SK-N-SH (cell line): ENCODE measurements around the gene SLC5A2. TPM values are rescaled to one million over a fixed set of nuclear protein-coding genes. Genes with fewer than 3 reads are reported as not detected.

ENCODE experiments used
- CTCF ChIA-PET: fragments of 300-600, 350-600 bp; formaldehyde crosslinking; extraction: SDS; loops from one replicate; lab custom pipeline; 2021; lab: Yijun Ruan, JAX
- POLR2A ChIA-PET: fragments of 350-600 bp; sonication (Branson Sonifier 250); formaldehyde crosslinking; extraction: SDS; loops from one replicate; lab custom pipeline; 2020; ENCODE audit warnings: antibody characterized with exemption, inconsistent platforms; lab: Yijun Ruan, JAX
- DNase-seq: peaks from one replicate; pipeline ENCODE4 v3.0.0; 2012
- H2AFZ ChIP-seq: fragments of 200-600 bp; sonication (generic); 2 replicates; pipeline ENCODE4 v1.8.1; 2016; ENCODE audit warnings: antibody characterized with exemption, mild to moderate bottlenecking, low read depth
- H3F3A ChIP-seq: fragments of 200-600 bp; sonication (generic); replicated peaks from 2 replicates; pipeline ENCODE3; 2016; ENCODE audit warnings: antibody characterized with exemption, mild to moderate bottlenecking; ENCODE audit not compliant: insufficient read depth
- H3K27ac ChIP-seq, 2 experiments: fragments of 200-500 bp in 1 of 2; fragments of 200-600 bp in 1 of 2; sonication (Bioruptor generic) in 1 of 2; sonication (generic), shearing (Covaris generic) in 1 of 2; 2 replicates each; pipeline versions ENCODE4 v1.5.1 to v1.6.1; 2014 to 2016; ENCODE audit warnings: low read depth in 2 of 2, inconsistent platforms in 1 of 2, low read length in 1 of 2, mild to moderate bottlenecking in 1 of 2, mixed read lengths in 1 of 2
- H3K27me3 ChIP-seq: fragments of 200-600 bp; sonication (generic), shearing (Covaris generic); 2 replicates; pipeline ENCODE4 v1.6.1; 2016; ENCODE audit warnings: mixed run types; ENCODE audit not compliant: insufficient read depth
- H3K36me3 ChIP-seq, 2 experiments: fragments of 200-500 bp in 1 of 2; fragments of 200-600 bp in 1 of 2; sonication (Bioruptor generic) in 1 of 2; sonication (generic) in 1 of 2; replicated peaks in 1 of 2; 2 replicates each; pipeline versions ENCODE3 to v1.5.1; 2014 to 2016; ENCODE audit warnings: low read length in 1 of 2, mild to moderate bottlenecking in 1 of 2; ENCODE audit not compliant: insufficient read depth in 2 of 2, control insufficient read depth in 1 of 2
- H3K4me1 ChIP-seq, 2 experiments: fragments of 200-500 bp in 1 of 2; fragments of 200-600 bp in 1 of 2; sonication (Bioruptor generic) in 1 of 2; sonication (generic), shearing (Covaris generic) in 1 of 2; 2 replicates each; pipeline versions ENCODE4 v1.5.1 to v1.6.1; 2014 to 2016; ENCODE audit warnings: low read depth in 1 of 2, low read length in 1 of 2, mixed run types in 1 of 2; ENCODE audit not compliant: insufficient read depth in 2 of 2, control insufficient read depth in 1 of 2
- H3K4me2 ChIP-seq: fragments of 200-600 bp; sonication (generic), shearing (Covaris generic); 2 replicates; pipeline ENCODE4 v1.6.1; 2017; ENCODE audit warnings: mixed run types
- H3K4me3 ChIP-seq, 2 experiments: fragments of 200-500 bp in 1 of 2; fragments of 200-600 bp in 1 of 2; sonication (Bioruptor generic) in 1 of 2; sonication (generic), shearing (Covaris generic) in 1 of 2; 2 replicates each; pipeline versions ENCODE4 v1.5.1 to v1.8.1; 2014 to 2016; ENCODE audit warnings: low read depth in 2 of 2, inconsistent platforms in 1 of 2, low read length in 1 of 2, mild to moderate bottlenecking in 1 of 2, mixed read lengths in 1 of 2, moderate library complexity in 1 of 2
- H3K79me2 ChIP-seq: fragments of 200-600 bp; sonication (generic); 2 replicates; pipeline ENCODE4 v1.8.1; 2017; ENCODE audit warnings: mild to moderate bottlenecking; ENCODE audit not compliant: insufficient read depth
- H3K9ac ChIP-seq: fragments of 200-600 bp; sonication (generic); 2 replicates; pipeline ENCODE4 v1.6.1; 2017; ENCODE audit warnings: mixed run types
- H3K9me2 ChIP-seq: fragments of 200-600 bp; sonication (generic); 2 replicates; pipeline ENCODE4 v1.6.1; 2017; ENCODE audit warnings: mixed run types
- H3K9me3 ChIP-seq: fragments of 200-600 bp; sonication (generic); 2 replicates; pipeline ENCODE4 v1.6.1; 2017; ENCODE audit warnings: mixed run types, mild to moderate bottlenecking, moderate library complexity
- H4K20me1 ChIP-seq: fragments of 200-600 bp; sonication (generic); 2 replicates; pipeline ENCODE4 v1.6.1; 2017; ENCODE audit warnings: mild to moderate bottlenecking, mixed run types; ENCODE audit not compliant: insufficient read depth
- CTCF ChIP-seq: fragments of 200-600 bp; sonication (generic); IDR thresholded peaks from 2 replicates; pipeline ENCODE4 v1.6.1; 2017; ENCODE audit warnings: antibody characterized with exemption, mild to moderate bottlenecking, moderate library complexity
- FOSL2 ChIP-seq: IDR thresholded peaks from 2 replicates; pipeline ENCODE4 v1.4.0; 2012; ENCODE audit warnings: low read depth, mild to moderate bottlenecking, moderate library complexity, borderline replicate concordance
- FOXJ3 ChIP-seq: sonication (generic); formaldehyde crosslinking; IDR thresholded peaks from 2 replicates; pipeline ENCODE4 v1.5.1; 2020; ENCODE audit warnings: mild to moderate bottlenecking, missing genetic modification reagents
- FOXM1 ChIP-seq: IDR thresholded peaks from 2 replicates; pipeline ENCODE4 v1.4.0; 2012; ENCODE audit warnings: low read depth, mild to moderate bottlenecking
- IRF3 ChIP-seq: fragments of 150-350 bp; IDR thresholded peaks from 2 replicates; pipeline ENCODE4 v1.6.1; 2016; ENCODE audit warnings: mild to moderate bottlenecking, low read depth, low read length
- JUND ChIP-seq: IDR thresholded peaks from 2 replicates; pipeline ENCODE4 v1.4.0; 2012
- MXI1 ChIP-seq: IDR thresholded peaks from 2 replicates; pipeline ENCODE4 v1.6.1; 2012; ENCODE audit warnings: mild to moderate bottlenecking, low read depth, low read length, improper control_type of control experiment
- PBX3 ChIP-seq: IDR thresholded peaks from 2 replicates; pipeline ENCODE4; 2012
- RAD21 ChIP-seq: IDR thresholded peaks from 2 replicates; pipeline ENCODE4 v1.6.1; 2012; ENCODE audit warnings: mild to moderate bottlenecking, low read length
- RCOR1 ChIP-seq: fragments of 150-350 bp; IDR thresholded peaks from 2 replicates; pipeline ENCODE4 v1.6.1; 2017; ENCODE audit warnings: antibody characterized with exemption, low read length
- RFX5 ChIP-seq: IDR thresholded peaks from 2 replicates; pipeline ENCODE4 v1.6.1; 2012; ENCODE audit warnings: mild to moderate bottlenecking, improper control_type of control experiment, low read length
- SMC3 ChIP-seq: IDR thresholded peaks from 2 replicates; pipeline ENCODE4 v1.6.1; 2012; ENCODE audit warnings: low read depth, low read length, improper control_type of control experiment
- TCF12 ChIP-seq: IDR thresholded peaks from 2 replicates; pipeline ENCODE4 v1.4.0; 2012
- TEAD4 ChIP-seq: IDR thresholded peaks from 2 replicates; pipeline ENCODE4 v1.4.0; 2012; ENCODE audit warnings: mild to moderate bottlenecking, borderline replicate concordance; ENCODE audit not compliant: insufficient read depth
- USF1 ChIP-seq: IDR thresholded peaks from 2 replicates; pipeline ENCODE4 v1.4.0; 2012; ENCODE audit warnings: low read depth, borderline replicate concordance
- WGBS: methylation state at CpG from one replicate; pipeline ENCODE4 v1.1.6; 2017; ENCODE audit warnings: low lambda C conversion rate; 5-methylcytosine and 5-hydroxymethylcytosine counted together
- polyA plus RNA-seq, 3 experiments: library from polyadenylated mRNA; depleted of rRNA; stranded (reverse); fragments of >200 nt; gene quantifications; 2 replicates each; pipeline ENCODE4 v1.2.3, GENCODE V29; 2012

The SLC5A2 gene
- polyA plus RNA-seq, 1 of the 3 experiments (the other 2 are of a cell fraction): 0.31 TPM

GRCh38 chr16:31470615-31471014 lies 12.3 kb upstream of the SLC5A2 start:
- Histone ChIP-seq H3K9ac (peak overlapping the region; percentile 97; the same call in 1 of the 2 replicates), H3K27ac (peak overlapping the region in 1 of 2 experiments; percentile 94; a peak in 1 of 4 replicates), H3K4me1 (peaks cover 0 to 12% of the 10 kb centered on the region in 2 experiments; a peak in 1 of 4 replicates), H3K27me3 (no peaks in the 10 kb centered on the region), H3K36me3 (peaks cover 22% of the 10 kb centered on the region in 2 experiments), H3K4me2 (peak overlapping the region; percentile 75), H4K20me1 (peaks cover 16% of the 10 kb centered on the region), H3K9me3 (no peaks in the 10 kb centered on the region), H3K9me2 (no peaks in the 10 kb centered on the region), H3F3A (peaks cover 33% of the 10 kb centered on the region), H2AFZ (no peak overlapping the region), H3K79me2 (peaks cover 45% of the 10 kb centered on the region), H3K4me3 (peak overlapping the region in 1 of 2 experiments; percentile 81; a peak in 1 of 4 replicates)
- CTCF ChIA-PET: interaction anchor here (0.7 to 5.7 kb wide), 2 partner anchors 11 to 33 kb away, joined by 4 to 68 read pairs; partner anchors contain the start of gene ARMC5
- no peak for TF ChIP-seq CTCF
- no peak for TF ChIP-seq FOSL2
- no peak for TF ChIP-seq RCOR1
- no peak for TF ChIP-seq FOXJ3
- no peak for TF ChIP-seq PBX3
- no peak for TF ChIP-seq JUND
- no peak for TF ChIP-seq USF1
- TF ChIP-seq MXI1: no peak
- TF ChIP-seq TCF12: no peak
- no peak for TF ChIP-seq RFX5
- no peak for TF ChIP-seq RAD21
- TF ChIP-seq FOXM1: no peak
- no peak for TF ChIP-seq TEAD4
- TF ChIP-seq SMC3: no peak
- TF ChIP-seq IRF3: no peak
- no peak for DNase-seq
- WGBS: 80% methylated on average over 3 of the region's 3 CpGs
- POLR2A ChIA-PET: no interaction called here
